NCI-H2196 (cell line): ENCODE measurements around the gene SHTN1.

ENCODE experiments used
- DNase-seq: peaks from one replicate; lab custom pipeline; 2025; ENCODE audit not compliant: unreplicated experiment; lab: John Stamatoyannopoulos, UW

Gene SHTN1

DNA sequence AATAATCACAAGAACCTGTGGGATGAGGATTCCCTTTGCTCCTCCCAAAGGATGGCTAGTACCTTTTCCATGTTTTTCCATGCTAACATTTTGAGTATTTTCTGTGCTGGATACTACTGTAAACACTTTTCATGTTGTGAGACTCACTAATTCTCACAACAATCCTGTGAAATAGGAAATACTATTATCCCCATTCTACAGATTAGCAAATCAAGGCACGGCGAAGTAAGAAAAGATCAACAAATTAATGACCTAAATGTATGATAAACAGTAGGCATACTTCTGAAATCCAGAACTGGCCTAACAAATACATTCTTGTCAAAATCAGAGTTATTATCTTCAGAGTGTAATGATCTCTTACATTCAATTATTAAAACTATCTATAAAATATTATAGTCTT is 86.4 kb downstream of the SHTN1 start:
- no peak for DNase-seq

- DNase-seq, result no peak
Measured at GRCh38 chr10:116917481-116917880, 87.5 kb downstream of the SHTN1 start.

- no peak for DNase-seq
Measured at GRCh38 chr10:116915340-116915739, 89.6 kb downstream of the SHTN1 start.

DNA sequence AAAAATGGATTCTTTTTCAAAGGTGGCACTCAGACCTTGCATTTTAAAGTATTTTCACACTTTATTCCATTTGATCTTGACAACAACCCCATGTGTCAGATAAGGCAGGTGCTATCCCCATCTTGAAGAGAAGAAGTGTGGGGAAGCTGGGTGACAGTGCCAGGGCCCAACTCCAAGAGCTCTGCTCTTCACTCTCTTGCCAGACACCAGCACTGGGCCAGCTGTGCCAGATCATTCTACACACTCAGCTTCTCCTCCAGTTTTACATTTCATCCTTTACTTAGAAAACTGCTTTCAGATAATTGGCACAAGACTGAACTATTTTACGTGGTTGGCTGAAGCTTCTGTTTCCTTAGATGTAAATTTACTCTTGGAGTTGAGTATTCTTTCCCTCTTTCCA is 91.3 kb downstream of the SHTN1 start:
- no peak for DNase-seq

DNA sequence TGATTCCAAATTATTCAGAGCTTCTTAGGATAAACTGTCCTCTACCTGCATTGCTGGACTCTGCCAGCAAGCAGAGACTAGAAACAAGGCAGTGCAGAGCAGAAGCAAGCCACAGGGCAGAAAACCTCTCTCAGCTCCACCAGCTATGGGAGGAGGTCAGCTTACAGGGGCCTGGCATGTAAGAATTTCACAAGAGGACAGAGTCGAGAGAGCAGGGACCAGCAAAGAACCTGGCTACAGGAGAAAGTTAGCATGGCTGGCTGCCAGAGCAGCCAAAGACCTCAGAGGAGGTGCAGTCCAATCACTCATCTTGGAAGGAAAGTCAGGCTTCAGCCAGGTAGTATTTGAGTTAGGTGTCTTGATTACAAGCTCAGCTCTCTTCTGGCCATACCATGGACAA is 92.8 kb downstream of the SHTN1 start:
- DNase-seq, result no peak

DNA sequence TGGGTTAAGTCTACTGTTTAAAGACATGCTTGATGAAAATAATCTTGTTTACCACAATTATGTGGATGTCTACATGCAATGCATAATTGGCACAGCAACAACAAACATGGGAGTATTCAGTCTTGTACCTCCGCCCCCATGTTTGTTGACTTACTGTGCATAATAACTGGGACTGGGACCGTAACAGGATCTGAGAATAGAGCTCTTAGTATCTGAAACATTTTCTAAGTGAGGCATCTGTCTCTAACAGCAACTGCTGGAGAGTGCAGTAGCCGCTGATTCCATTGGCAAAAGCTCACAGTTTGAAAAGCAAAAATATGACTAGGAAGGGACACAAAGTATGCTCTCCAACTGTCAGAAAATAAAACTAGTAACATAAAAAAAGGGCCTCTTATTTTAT is 94.1 kb downstream of the SHTN1 start:
- no peak for DNase-seq

- DNase-seq, result no peak
Measured at GRCh38 chr10:116909307-116909706, 95.7 kb downstream of the SHTN1 start.

DNA sequence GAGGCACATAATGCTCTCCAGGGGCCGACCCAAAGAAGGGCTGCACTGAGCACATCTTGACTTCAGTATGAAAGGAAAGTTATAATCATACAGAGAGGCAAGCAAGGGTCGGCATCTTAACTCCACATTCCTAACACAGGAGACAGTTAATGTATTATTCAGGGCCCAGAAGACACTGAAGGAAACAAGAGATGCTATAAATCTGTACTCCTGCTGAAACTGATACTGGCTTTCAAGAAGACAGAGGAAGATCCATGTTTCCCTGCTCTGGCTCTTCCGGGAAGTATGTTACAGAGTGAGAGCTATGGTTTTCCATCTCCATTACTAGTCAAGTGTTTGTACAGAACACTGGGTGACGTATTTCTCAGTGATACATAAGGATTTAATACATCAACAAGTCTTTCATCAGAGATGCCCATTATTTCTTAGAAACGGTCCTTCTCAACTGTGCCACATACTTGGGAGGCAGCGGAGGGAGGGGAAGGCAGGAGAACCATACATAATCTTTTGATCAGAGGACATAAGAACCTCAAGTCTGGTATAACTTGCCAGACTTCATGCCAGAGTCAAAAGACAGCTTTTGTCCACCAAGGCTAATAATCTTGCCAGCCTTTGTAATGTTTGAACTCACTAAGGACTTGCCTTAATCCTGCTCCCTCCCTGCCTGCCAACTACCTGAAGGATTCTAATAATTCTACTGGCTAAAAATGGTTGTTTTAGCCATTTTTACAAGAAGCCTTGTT is 97.6 kb downstream of the SHTN1 start:
- no peak for DNase-seq

DNA sequence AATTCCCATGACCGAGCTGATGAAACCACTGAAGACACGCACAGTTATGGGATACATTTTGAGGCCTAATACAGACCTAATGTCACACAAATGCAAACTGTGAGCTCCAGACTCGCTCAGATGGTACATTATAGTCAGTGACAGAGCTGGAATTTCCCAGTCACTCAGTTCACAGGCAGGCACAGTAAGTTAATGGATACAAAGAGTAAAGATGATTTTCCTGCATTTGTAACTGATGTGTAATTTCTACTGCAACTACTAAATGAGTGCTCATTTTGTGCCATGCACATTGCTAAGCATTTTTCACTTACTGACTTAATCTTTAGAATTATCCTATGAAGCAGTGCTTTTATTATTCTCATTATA is 99.2 kb downstream of the SHTN1 start:
- no peak for DNase-seq

DNA sequence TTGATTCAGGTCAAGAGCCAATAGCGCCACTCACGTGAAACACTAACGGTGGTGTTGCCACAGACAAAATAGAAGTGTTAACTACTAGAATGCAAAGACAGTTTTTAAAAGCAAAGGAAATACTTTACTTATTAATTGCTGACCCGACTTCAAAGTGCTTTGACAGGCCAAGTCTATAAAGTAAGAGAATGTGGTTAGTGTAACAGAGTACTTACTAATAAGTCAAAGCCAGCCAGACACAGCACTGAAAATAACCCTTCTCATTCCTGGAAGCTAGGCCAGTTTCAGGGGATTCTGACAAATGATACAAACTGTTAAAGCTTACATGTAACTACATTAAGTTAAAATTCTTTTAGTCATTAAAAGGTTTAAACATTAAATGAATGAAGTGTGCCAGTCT is 105.4 kb downstream of the SHTN1 start:
- no peak for DNase-seq

DNA sequence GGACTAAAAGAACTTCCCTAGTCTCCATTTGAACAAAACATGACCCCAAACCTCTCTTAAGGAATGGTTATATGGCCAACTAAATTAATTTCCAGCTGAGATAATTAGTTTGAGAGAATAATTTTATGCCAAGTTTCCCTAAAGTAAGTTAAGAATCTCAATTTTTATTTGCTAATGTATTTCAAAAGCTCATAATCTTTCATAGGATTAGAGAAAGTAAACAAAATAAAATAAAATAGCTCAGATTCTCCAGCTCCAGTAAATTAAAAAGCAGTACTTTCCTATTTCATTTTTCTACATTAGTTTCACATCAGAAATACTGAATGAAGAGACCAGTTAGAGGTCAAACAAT is 111.3 kb downstream of the SHTN1 start:
- DNase-seq, result no peak

- no peak for DNase-seq
Measured at GRCh38 chr10:116892907-116893685, 111.9 kb downstream of the SHTN1 start.

DNA sequence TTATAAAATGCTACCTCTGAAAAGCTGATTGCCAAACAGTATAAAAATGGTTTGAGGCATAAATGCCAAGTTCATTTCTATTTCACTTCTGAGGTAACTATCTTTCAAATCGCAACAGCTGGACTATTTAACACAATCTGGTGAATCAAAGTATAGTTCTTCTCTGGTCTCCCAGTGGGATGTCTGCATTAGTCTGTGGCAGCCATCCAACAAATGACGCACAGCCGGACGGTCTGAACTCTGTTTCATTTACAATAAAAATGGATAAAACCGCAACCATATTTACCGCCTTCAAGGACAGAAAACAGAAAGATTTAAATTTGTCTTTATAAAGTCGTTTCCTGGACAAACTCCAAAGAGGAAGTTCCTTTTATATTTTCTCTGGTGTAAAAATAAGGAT is 113.8 kb downstream of the SHTN1 start:
- no peak for DNase-seq

- DNase-seq, result no peak
Measured at GRCh38 chr10:116889066-116889465, 115.9 kb downstream of the SHTN1 start.

DNA sequence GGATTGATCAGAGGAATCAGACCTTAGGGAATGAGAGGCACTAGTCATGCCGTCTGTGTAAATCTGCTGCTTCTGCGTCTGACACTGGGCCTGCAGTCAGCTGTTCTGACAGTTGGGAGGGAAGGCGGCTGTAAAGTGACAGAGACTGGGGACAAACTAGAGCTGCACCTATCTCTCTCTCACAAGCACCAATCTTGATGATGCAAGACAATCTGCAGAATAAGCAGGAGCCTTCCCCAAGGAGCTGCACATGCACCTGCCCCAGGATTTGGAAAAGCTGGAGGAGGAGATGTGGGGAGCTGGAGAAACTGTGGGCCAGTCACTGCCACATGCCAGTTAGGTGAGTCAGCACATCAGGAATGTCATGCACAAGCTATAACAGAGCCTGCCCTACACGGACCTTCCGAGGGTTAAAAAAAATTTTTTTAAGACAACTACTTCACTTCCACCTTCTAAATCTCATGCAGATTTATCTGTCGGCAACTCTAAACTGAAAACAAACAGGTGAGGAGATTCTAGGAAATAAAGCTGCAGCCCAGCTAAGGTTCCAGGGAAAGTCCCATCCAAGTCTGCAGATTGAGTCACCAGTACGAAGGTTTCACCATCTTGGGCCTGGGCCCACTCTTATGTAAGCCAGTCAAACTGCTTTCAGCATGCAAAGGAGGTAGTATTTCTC is 116.5 kb downstream of the SHTN1 start:
- DNase-seq, result no peak

GRCh38 chr10:116886772-116887171 is 118.2 kb downstream of the SHTN1 start:
- DNase-seq, result no peak

DNA sequence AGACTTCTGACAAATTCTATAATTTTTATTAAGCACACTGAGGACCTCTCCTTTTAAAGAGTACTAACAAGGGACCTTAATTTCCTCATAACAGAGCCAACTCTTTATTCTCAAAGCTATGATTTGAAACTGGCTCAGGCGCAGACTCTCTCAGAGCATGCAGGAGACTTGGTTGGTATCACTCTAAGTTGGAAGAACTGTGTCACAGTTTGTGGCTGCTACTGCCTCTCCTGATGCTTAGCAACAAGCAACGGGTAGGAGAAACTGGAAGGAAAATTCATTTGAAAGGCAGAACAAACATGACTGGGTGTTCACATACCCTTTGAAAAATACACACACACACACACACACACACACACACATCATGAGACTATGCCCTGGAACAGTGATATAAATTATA is 122.3 kb downstream of the SHTN1 start:
- no peak for DNase-seq

- DNase-seq, result no peak
Measured at GRCh38 chr10:116880716-116881482, 124.1 kb downstream of the SHTN1 start.

DNA sequence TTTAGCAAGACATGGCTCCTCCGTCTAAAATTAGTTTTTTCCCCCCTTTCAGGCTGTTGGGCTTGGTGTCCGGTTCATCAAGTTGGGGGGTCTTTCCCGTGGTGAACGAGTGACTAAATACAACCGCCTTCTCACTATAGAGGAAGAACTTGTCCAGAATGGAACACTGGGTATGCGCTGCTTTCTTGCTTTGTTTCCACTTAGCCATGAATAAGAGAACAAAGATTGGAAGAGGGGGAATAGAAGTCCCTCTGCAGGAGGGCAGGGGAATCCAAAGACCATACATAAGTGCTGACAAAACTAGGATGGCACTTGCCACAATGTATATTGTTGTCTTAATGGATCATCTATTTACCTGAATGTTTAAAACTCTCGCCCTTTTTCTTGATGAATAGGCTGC is 125.2 kb downstream of the SHTN1 start:
- no peak for DNase-seq

DNA sequence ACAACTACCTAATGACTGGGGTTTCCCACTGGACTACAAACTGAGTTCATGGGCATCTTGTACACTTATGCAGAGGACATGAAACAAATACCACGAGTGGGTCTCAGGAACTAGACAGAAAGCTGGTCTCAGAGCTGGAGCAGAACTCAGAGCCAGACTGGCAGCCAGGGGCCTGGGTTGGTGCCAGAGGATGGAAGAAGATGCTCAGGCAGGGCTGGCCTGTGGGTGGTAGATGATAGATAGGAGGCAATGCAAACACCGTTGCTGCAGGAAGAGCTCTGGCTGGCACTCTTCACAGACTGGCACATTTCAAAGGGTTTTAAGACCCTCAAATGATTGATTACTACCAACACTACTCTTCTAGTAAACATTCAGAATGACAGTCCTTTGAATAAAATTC is 126.9 kb downstream of the SHTN1 start:
- no peak for DNase-seq

GRCh38 chr10:116877391-116877790 is 127.6 kb downstream of the SHTN1 start:
- DNase-seq, result no peak

- no peak for DNase-seq
Measured at GRCh38 chr10:116875897-116876296, 129.1 kb downstream of the SHTN1 start.
